ENCODE results near the gene LPP.

The LPP gene

DNA sequence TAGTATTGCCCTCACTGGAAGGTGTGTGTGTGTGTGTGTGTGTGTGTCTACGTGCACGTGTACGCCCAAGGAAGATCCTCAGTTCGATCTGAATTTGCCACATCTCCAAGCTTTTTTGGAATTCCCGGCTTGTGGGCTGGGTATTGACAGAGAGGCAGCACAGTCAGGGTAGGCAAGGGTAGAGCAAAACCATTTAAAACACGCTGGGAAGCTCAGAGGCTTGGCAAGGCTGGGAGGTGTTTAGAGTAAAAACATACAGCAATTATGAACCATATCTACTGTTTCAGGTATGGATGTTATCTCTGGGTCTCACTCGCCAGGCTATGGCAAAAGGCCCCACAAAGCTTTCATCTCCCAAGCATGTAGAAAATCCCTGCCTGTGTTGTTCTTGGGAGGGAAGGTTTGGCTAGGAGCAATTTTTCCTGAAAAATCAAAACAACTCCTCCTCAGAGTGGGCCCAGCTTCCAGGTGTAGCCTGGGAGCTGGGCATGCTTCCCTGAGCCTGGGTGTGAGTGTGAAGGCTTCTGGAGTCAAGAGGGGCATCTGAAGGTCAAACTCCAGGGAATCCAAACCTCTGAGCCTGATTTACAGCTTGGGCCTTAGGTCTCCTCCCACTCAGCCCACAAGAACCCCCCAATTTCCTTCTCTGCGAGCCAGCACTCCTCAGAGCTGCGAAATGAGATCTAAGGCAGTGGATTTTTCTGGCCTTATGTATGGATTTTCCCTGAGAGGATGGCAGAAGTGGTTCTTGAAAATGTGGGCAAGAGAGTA is 773.0 kb downstream of the LPP start:
- Histone ChIP-seq H3F3A (ENCODE audit: insufficient read depth) (no peaks in the 10 kb centered on the region), H3K4me2 (ENCODE audit: low read depth, low read length, poor library complexity, severe bottlenecking) (no peak overlapping the region), H3K27me3 (ENCODE audit: low read length) (no peaks in the 10 kb centered on the region), H2AFZ (ENCODE audit: low read depth, low read length, severe bottlenecking) (no peak overlapping the region), H3K27ac (ENCODE audit: low read depth, low read length) (no peak overlapping the region), H3K36me3 (ENCODE audit: low read length) (no peaks in the 10 kb centered on the region), H3K79me2 (ENCODE audit: insufficient read depth, low read length) (no peaks in the 10 kb centered on the region), H3K9me3 (ENCODE audit: insufficient read depth, low read length) (no peaks in the 10 kb centered on the region), H3K9ac (ENCODE audit: low read length) (no peak overlapping the region), H4K20me1 (ENCODE audit: low read depth, low read length) (no peaks in the 10 kb centered on the region), H3K9me2 (replicated peaks; ENCODE audit: insufficient read depth, low read length) (no peaks in the 10 kb centered on the region), H3K4me3 (ENCODE audit: insufficient read depth, low read length, poor library complexity, severe bottlenecking) (no peak overlapping the region)
- no peak for TF ChIP-seq EZH2phosphoT487 (conservative IDR thresholded peaks at IDR 0.05; ENCODE audit: low read length)
- TF ChIP-seq, protein P1, sequence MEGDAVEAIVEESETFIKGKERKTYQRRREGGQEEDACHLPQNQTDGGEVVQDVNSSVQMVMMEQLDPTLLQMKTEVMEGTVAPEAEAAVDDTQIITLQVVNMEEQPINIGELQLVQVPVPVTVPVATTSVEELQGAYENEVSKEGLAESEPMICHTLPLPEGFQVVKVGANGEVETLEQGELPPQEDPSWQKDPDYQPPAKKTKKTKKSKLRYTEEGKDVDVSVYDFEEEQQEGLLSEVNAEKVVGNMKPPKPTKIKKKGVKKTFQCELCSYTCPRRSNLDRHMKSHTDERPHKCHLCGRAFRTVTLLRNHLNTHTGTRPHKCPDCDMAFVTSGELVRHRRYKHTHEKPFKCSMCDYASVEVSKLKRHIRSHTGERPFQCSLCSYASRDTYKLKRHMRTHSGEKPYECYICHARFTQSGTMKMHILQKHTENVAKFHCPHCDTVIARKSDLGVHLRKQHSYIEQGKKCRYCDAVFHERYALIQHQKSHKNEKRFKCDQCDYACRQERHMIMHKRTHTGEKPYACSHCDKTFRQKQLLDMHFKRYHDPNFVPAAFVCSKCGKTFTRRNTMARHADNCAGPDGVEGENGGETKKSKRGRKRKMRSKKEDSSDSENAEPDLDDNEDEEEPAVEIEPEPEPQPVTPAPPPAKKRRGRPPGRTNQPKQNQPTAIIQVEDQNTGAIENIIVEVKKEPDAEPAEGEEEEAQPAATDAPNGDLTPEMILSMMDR (IDR thresholded peaks at IDR 0.05; ENCODE audit: insufficient read depth, low read length, poor library complexity, severe bottlenecking) = no peak

DNA sequence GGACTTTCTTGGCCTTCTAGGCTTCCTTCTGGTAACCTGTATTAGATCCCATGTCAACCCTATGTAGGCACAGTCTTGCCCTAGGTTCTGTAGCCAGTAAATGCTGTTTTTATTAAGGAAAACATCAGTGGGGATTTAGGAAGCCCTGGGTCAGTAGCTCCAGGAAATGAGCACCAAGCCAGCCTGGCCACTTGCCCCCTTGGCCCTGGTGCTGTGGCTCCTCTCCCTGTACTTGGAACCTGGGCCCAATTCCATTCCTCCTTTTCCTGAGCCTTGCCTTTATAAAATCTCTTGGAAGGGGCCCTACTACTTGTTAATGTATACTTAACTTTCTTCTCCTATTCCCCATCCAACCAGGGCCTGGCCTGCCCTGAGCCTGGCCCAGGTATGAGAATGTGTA is 774.0 kb downstream of the LPP start:
- TF ChIP-seq, protein P1 (IDR thresholded peaks at IDR 0.05; ENCODE audit: insufficient read depth, low read length, poor library complexity, severe bottlenecking) = no peak
- TF ChIP-seq EZH2phosphoT487 (conservative IDR thresholded peaks at IDR 0.05; ENCODE audit: low read length) = no peak
- Histone ChIP-seq H3K9ac (ENCODE audit: low read length) (no peak overlapping the region), H3K27me3 (ENCODE audit: low read length) (no peaks in the 10 kb centered on the region), H3K27ac (ENCODE audit: low read depth, low read length) (no peak overlapping the region), H3F3A (ENCODE audit: insufficient read depth) (no peaks in the 10 kb centered on the region), H3K79me2 (ENCODE audit: insufficient read depth, low read length) (no peaks in the 10 kb centered on the region), H3K4me2 (ENCODE audit: low read depth, low read length, poor library complexity, severe bottlenecking) (no peak overlapping the region), H3K4me3 (ENCODE audit: insufficient read depth, low read length, poor library complexity, severe bottlenecking) (no peak overlapping the region), H4K20me1 (ENCODE audit: low read depth, low read length) (no peaks in the 10 kb centered on the region), H3K9me2 (replicated peaks; ENCODE audit: insufficient read depth, low read length) (no peaks in the 10 kb centered on the region), H2AFZ (ENCODE audit: low read depth, low read length, severe bottlenecking) (no peak overlapping the region), H3K9me3 (ENCODE audit: insufficient read depth, low read length) (no peaks in the 10 kb centered on the region), H3K36me3 (ENCODE audit: low read length) (no peaks in the 10 kb centered on the region)

DNA sequence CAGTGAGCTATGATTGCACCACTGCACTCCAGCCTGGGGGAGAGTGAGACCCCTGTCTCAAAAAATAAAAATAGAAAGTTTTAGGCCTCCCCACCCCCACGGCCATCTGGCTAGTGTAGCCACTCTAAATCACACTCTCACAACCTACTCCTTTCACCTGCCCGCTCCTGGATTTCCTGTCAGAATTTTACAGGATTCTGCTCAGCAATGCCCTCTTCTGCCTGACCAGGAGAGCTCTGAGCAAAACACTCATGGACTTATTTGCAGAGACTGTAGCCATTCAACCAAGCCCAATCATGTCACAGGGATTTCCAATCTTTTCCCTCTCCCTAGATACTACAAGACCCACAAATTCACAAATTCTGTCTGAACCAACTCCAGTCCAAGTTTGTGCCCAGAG is 775.2 kb downstream of the LPP start:
- H3K4me2 ChIP-seq (ENCODE audit: low read depth, low read length, poor library complexity, severe bottlenecking) = no peak overlapping the region
- H3K27ac ChIP-seq (ENCODE audit: low read depth, low read length) = no peak overlapping the region
- H3K36me3 ChIP-seq (ENCODE audit: low read length) = no peaks in the 10 kb centered on the region
- no peaks in the 10 kb centered on the region for H3K9me2 ChIP-seq (replicated peaks; ENCODE audit: insufficient read depth, low read length)
- H3K79me2 ChIP-seq (ENCODE audit: insufficient read depth, low read length) = no peaks in the 10 kb centered on the region
- no peaks in the 10 kb centered on the region for H3K9me3 ChIP-seq (ENCODE audit: insufficient read depth, low read length)
- H3K27me3 ChIP-seq (ENCODE audit: low read length) = no peaks in the 10 kb centered on the region
- H2AFZ ChIP-seq (ENCODE audit: low read depth, low read length, severe bottlenecking) = no peak overlapping the region
- no peaks in the 10 kb centered on the region for H3F3A ChIP-seq (ENCODE audit: insufficient read depth)
- no peak overlapping the region for H3K9ac ChIP-seq (ENCODE audit: low read length)
- H3K4me3 ChIP-seq (ENCODE audit: insufficient read depth, low read length, poor library complexity, severe bottlenecking) = no peak overlapping the region
- H4K20me1 ChIP-seq (ENCODE audit: low read depth, low read length) = no peaks in the 10 kb centered on the region
- TF ChIP-seq, protein P1 (IDR thresholded peaks at IDR 0.05; ENCODE audit: insufficient read depth, low read length, poor library complexity, severe bottlenecking) = no peak
- TF ChIP-seq EZH2phosphoT487 (conservative IDR thresholded peaks at IDR 0.05; ENCODE audit: low read length) = no peak

Data from SU-DHL-6 (cell line).